Loucy (cell line): ENCODE data around the gene PRKACA.

Source experiments
- H2AFZ ChIP-seq: fragments of 200-600 bp; sonication (generic); 2 replicates; pipeline ENCODE4 v1.6.0; 2016; ENCODE audit warnings: antibody characterized with exemption, mild to moderate bottlenecking, low read length, moderate library complexity
- H3F3A ChIP-seq: fragments of 200-600 bp; 2 replicates; pipeline ENCODE4 v1.6.0; 2016; ENCODE audit warnings: antibody characterized with exemption, low read depth, mild to moderate bottlenecking
- H3K27me3 ChIP-seq: fragments of 200-600 bp; sonication (generic); 2 replicates; pipeline ENCODE4 v1.6.1; 2014; ENCODE audit warnings: low read length, mild to moderate bottlenecking; ENCODE audit not compliant: insufficient read depth, poor library complexity, severe bottlenecking
- H3K36me3 ChIP-seq: fragments of 200-600 bp; sonication (generic); 2 replicates; pipeline ENCODE4 v1.6.1; 2016; ENCODE audit warnings: low read length; ENCODE audit not compliant: insufficient read depth
- H3K4me1 ChIP-seq: fragments of 200-600 bp; sonication (generic); 2 replicates; pipeline ENCODE4 v1.5.1; 2014; ENCODE audit warnings: low read length, mild to moderate bottlenecking; ENCODE audit not compliant: insufficient read depth, poor library complexity, severe bottlenecking
- H3K4me2 ChIP-seq: fragments of 200-600 bp; sonication (generic); 2 replicates; pipeline ENCODE4 v1.6.0; 2014; ENCODE audit warnings: antibody characterized with exemption, low read length, low read depth, mild to moderate bottlenecking; ENCODE audit not compliant: poor library complexity, severe bottlenecking
- H3K4me3 ChIP-seq: fragments of 200-600 bp; sonication (generic); 2 replicates; pipeline ENCODE4 v1.5.1; 2014; ENCODE audit warnings: low read length, mild to moderate bottlenecking, mixed read lengths; ENCODE audit not compliant: poor library complexity, severe bottlenecking
- H3K79me2 ChIP-seq: fragments of 200-600 bp; sonication (generic); 2 replicates; pipeline ENCODE4 v1.6.1; 2014; ENCODE audit warnings: low read length; ENCODE audit not compliant: insufficient read depth
- H3K9ac ChIP-seq: fragments of 200-600 bp; sonication (generic); 2 replicates; pipeline ENCODE4 v1.6.0; 2014; ENCODE audit warnings: mild to moderate bottlenecking, low read depth, low read length, moderate library complexity; ENCODE audit not compliant: poor library complexity, severe bottlenecking
- H3K9me2 ChIP-seq: fragments of 200-600 bp; sonication (generic); replicated peaks from 2 replicates; pipeline ENCODE4 v1.6.1; 2016; ENCODE audit warnings: low read depth, low read length, mixed read lengths
- H3K9me3 ChIP-seq: fragments of 200-600 bp; sonication (generic); 2 replicates; pipeline ENCODE4 v1.6.1; 2014; ENCODE audit warnings: mild to moderate bottlenecking, antibody characterized with exemption, low read length, low read depth; ENCODE audit not compliant: insufficient read depth
- H4K20me1 ChIP-seq: fragments of 200-600 bp; sonication (generic); 2 replicates; pipeline ENCODE4 v1.6.0; 2014; ENCODE audit warnings: antibody characterized with exemption, low read length, mild to moderate bottlenecking; ENCODE audit not compliant: insufficient read depth, poor library complexity, severe bottlenecking
- EZH2phosphoT487 ChIP-seq: fragments of 200-600 bp; IDR thresholded peaks from 2 replicates; pipeline ENCODE4 v1.6.1; 2018; ENCODE audit warnings: antibody characterized with exemption, mild to moderate bottlenecking, moderate library complexity, borderline replicate concordance
- TF ChIP-seq, protein P1 (sequence below): fragments of 200-600 bp; sonication (generic); conservative IDR thresholded peaks from 2 replicates; pipeline ENCODE4 v1.5.1; 2014; ENCODE audit warnings: mild to moderate bottlenecking, antibody characterized with exemption, low read length

The PRKACA gene

DNA sequence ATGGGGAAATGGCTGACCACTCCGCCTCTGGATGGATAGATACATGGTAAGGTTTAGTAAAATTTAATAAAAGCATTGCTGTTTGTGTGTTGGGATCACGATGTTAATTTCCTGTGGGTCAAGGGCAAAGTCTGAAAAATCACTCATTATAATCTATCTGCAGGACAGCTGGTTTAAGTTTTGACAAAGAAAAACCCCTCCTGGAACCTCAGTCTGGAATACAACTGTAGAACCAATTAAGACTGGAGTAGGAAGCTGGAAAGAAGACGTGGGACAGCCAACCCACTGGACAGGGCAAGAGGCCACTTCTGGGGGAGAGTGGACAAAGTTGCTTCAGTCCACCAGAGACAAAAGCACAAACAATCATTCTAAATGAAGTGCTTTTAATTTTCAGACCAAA lies 1.6 kb upstream of the PRKACA start:
- H2AFZ ChIP-seq = no peak overlapping the region

DNA sequence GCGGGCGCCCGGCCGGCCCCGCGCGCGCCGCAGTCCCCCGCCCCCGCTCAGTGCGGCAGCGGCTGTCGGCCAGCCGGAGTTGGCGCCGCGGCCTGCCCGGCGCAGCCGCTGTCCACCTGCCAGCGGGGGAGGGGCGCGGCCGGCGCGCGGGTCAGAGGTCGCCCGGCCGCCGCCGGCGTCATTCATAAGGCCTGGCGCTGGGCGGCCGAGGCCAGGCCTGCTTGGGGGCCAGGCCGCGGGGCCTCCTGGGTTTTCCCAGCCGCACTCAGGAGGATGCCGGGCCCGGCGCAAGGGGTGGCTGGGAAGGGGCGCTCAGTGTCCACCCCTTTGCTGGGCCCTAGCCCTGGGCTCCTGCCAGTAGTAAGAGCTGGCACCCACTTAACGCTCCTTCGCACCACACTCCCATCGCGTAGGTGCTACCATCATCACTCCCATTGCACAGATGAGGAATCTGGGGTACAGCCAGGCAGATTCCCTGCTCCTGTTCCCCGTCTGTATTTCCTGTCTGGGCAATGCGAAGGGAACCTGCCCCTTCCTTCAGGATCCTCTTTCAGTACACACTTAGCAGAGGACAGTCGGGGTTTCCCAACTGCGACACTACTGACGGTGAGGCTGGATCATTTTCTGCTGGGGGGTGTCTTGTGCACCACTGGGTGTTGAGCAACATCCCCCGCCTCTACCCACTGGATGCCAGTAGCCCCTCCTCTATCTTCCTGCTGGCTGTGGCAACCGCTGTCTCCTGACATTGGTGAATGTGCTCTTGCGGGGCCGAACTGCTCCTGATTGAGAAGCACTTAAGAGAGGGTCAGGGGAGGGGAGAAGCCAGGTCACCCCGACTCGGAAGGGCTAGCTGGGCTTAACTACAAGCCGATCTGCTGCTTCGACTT lies 846 bp upstream of the PRKACA start:
- Histone ChIP-seq H3K79me2 (peaks cover 34% of the 10 kb centered on the region; the same call in 1 of the 2 replicates), H3K4me1 (peaks cover 42% of the 10 kb centered on the region), H3K9ac (peak overlapping the region; percentile 72), H3K4me2 (peak overlapping the region; percentile 86), H3K4me3 (peak overlapping the region; percentile 81), H3K36me3 (no peaks in the 10 kb centered on the region; the same call in 1 of the 2 replicates), H4K20me1 (peaks cover 18% of the 10 kb centered on the region), H3K9me3 (no peaks in the 10 kb centered on the region), H3K27me3 (no peaks in the 10 kb centered on the region), H3F3A (no peaks in the 10 kb centered on the region; the same call in 1 of the 2 replicates), H3K9me2 (no peaks in the 10 kb centered on the region), H2AFZ (no peak overlapping the region)
- TF ChIP-seq, protein P1, sequence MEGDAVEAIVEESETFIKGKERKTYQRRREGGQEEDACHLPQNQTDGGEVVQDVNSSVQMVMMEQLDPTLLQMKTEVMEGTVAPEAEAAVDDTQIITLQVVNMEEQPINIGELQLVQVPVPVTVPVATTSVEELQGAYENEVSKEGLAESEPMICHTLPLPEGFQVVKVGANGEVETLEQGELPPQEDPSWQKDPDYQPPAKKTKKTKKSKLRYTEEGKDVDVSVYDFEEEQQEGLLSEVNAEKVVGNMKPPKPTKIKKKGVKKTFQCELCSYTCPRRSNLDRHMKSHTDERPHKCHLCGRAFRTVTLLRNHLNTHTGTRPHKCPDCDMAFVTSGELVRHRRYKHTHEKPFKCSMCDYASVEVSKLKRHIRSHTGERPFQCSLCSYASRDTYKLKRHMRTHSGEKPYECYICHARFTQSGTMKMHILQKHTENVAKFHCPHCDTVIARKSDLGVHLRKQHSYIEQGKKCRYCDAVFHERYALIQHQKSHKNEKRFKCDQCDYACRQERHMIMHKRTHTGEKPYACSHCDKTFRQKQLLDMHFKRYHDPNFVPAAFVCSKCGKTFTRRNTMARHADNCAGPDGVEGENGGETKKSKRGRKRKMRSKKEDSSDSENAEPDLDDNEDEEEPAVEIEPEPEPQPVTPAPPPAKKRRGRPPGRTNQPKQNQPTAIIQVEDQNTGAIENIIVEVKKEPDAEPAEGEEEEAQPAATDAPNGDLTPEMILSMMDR = no peak
- TF ChIP-seq EZH2phosphoT487 = no peak

More for the DNA sequence above, 1.6 kb upstream of the PRKACA start:
- Histone ChIP-seq H3K27me3 (no peaks in the 10 kb centered on the region), H3K4me3 (peak overlapping the region; percentile 81), H3K9me3 (no peaks in the 10 kb centered on the region), H3K4me2 (peak overlapping the region; percentile 86), H4K20me1 (peaks cover 18% of the 10 kb centered on the region), H3K36me3 (no peaks in the 10 kb centered on the region; the same call in 1 of the 2 replicates), H3K9ac (peak overlapping the region; percentile 72), H3K9me2 (no peaks in the 10 kb centered on the region), H3F3A (no peaks in the 10 kb centered on the region; the same call in 1 of the 2 replicates), H3K79me2 (peaks cover 28% of the 10 kb centered on the region; the same call in 1 of the 2 replicates), H3K4me1 (peaks cover 38% of the 10 kb centered on the region)
- TF ChIP-seq, protein P1 = no peak
- TF ChIP-seq EZH2phosphoT487 = no peak

DNA sequence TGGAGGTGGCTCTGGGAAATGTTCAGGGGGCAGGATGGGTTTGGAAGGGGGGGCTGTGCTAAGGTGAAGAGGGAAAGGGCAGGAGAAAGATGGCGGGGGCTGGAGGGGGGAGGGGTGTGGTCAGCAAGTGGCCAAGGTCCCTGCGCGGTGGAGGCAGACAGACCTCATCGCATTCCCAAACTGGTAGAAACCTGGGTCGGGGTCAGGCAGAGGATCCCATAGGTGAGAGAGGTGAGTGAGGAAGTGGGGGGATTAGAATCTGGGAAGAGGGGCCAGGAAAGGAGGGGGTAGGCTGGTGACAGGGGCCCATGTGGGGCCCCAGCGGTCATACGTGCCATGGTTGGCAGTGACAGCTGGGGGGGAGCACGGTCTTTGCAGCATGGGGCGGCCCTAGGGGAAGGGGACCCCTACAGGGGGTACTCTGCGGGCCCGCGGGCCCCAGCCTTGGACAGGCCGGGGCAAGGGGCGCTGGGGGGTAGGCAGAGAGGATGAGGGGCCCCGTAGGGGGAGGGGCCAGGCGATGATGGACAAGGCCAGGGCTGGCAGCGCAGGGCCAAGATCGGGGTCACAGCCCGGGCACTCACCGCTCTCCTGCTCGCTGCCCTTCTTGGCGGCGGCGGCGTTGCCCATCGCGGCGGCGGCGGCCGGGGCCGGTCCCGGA lies 514 bp downstream of the PRKACA start:
- Histone ChIP-seq H3K27me3 (no peaks in the 10 kb centered on the region), H4K20me1 (peaks cover 18% of the 10 kb centered on the region), H3K4me2 (peak overlapping the region; percentile 89), H3K9me2 (no peaks in the 10 kb centered on the region), H3K9me3 (no peaks in the 10 kb centered on the region), H3K36me3 (no peaks in the 10 kb centered on the region; the same call in 1 of the 2 replicates), H3F3A (no peaks in the 10 kb centered on the region; the same call in 1 of the 2 replicates), H3K4me3 (peak overlapping the region; percentile 76), H3K79me2 (peaks cover 38% of the 10 kb centered on the region; the same call in 1 of the 2 replicates), H3K4me1 (peaks cover 55% of the 10 kb centered on the region), H2AFZ (no peak overlapping the region), H3K9ac (peak overlapping the region; percentile 65)
- TF ChIP-seq, protein P1 = no peak
- TF ChIP-seq EZH2phosphoT487 = no peak
